Neural progenitor cell (in vitro differentiated cells): ENCODE measurements around the gene NRG3. TPM values are rescaled to one million over a fixed set of nuclear protein-coding genes. Genes with fewer than 3 reads are reported as not detected.

ENCODE experiments used
- DNase-seq: peaks from one replicate; pipeline ENCODE4 v3.0.0-alpha.2; 2016; ENCODE audit warnings: low spot score
- H2AFZ ChIP-seq: fragments of 200-600 bp; sonication (generic); replicated peaks from 2 replicates; pipeline ENCODE4 v1.6.1; 2016; ENCODE audit warnings: antibody characterized with exemption
- H3F3A ChIP-seq: fragments of 200-600 bp; sonication (generic); 2 replicates; pipeline ENCODE4 v1.6.1; 2016; ENCODE audit warnings: antibody characterized with exemption, low read depth
- H3K27ac ChIP-seq: fragments of 200-600 bp; sonication (generic); 2 replicates; pipeline ENCODE4 v1.5.1; 2016; ENCODE audit warnings: mild to moderate bottlenecking
- H3K27me3 ChIP-seq: fragments of 200-600 bp; sonication (generic); 2 replicates; pipeline ENCODE4 v1.6.1; 2016; ENCODE audit warnings: mild to moderate bottlenecking, moderate library complexity
- H3K36me3 ChIP-seq: fragments of 200-600 bp; sonication (generic); 2 replicates; pipeline ENCODE4 v1.5.1; 2016
- H3K4me1 ChIP-seq: fragments of 200-600 bp; sonication (generic); 2 replicates; pipeline ENCODE4 v1.6.1; 2016; ENCODE audit warnings: mixed run types
- H3K4me2 ChIP-seq: fragments of 200-600 bp; sonication (generic); 2 replicates; pipeline ENCODE4 v1.6.1; 2016
- H3K4me3 ChIP-seq: fragments of 200-600 bp; sonication (generic); 2 replicates; pipeline ENCODE4 v1.5.1; 2016
- H3K79me2 ChIP-seq: fragments of 200-600 bp; sonication (generic); 2 replicates; pipeline ENCODE4 v1.6.1; 2016; ENCODE audit warnings: low read depth
- H3K9ac ChIP-seq: fragments of 200-600 bp; sonication (generic); 2 replicates; pipeline ENCODE4 v1.6.1; 2016
- H3K9me3 ChIP-seq: fragments of 200-600 bp; sonication (generic); 2 replicates; pipeline ENCODE4 v1.5.1; 2016; ENCODE audit warnings: low read depth
- H4K20me1 ChIP-seq: fragments of 200-600 bp; sonication (generic); 2 replicates; pipeline ENCODE4 v1.6.1; 2016; ENCODE audit warnings: low read depth
- H3K27ac Mint-ChIP-seq: 3 replicates; pipeline ENCODE4 v1.8.0; 2021; ENCODE audit warnings: mixed read lengths
- H3K27me3 Mint-ChIP-seq: 2 replicates; pipeline ENCODE4 v1.8.0; 2022; ENCODE audit warnings: low read depth, mild to moderate bottlenecking, inconsistent platforms, moderate library complexity, mixed read lengths; ENCODE audit not compliant: insufficient read depth
- H3K36me3 Mint-ChIP-seq: 3 replicates; pipeline ENCODE4 v1.8.0; 2021; ENCODE audit warnings: mixed read lengths
- H3K4me1 Mint-ChIP-seq: 3 replicates; pipeline ENCODE4 v1.8.0; 2021; ENCODE audit warnings: mixed read lengths
- H3K4me3 Mint-ChIP-seq: 3 replicates; pipeline ENCODE4 v1.8.0; 2021; ENCODE audit warnings: mild to moderate bottlenecking, moderate library complexity, mixed read lengths
- H3K9me3 Mint-ChIP-seq: 3 replicates; pipeline ENCODE4 v1.8.0; 2020; ENCODE audit warnings: mixed read lengths
- EZH2 ChIP-seq: fragments of 200-600 bp; sonication (generic); IDR thresholded peaks from 2 replicates; pipeline ENCODE4 v1.6.1; 2017; ENCODE audit warnings: antibody characterized with exemption, mild to moderate bottlenecking, moderate library complexity
- EZH2phosphoT487 ChIP-seq: fragments of 200-600 bp; sonication (generic); IDR thresholded peaks from 2 replicates; pipeline ENCODE4 v1.6.1; 2017; ENCODE audit warnings: antibody characterized with exemption
- total RNA-seq: library from RNA; depleted of rRNA; stranded (reverse); fragments of >200 nt; gene quantifications from 2 replicates; pipeline ENCODE4 v1.2.3, GENCODE V29; 2015; ENCODE audit warnings: low replicate concordance
- TF ChIP-seq, protein P1 (sequence below): fragments of 200-600 bp; sonication (generic); IDR thresholded peaks from 2 replicates; pipeline ENCODE4 v1.5.1; 2017; ENCODE audit warnings: antibody characterized with exemption, mild to moderate bottlenecking

NRG3 gene
- total RNA-seq, 1 donor from 2014 or later: 1.9 TPM

- Mint-ChIP-seq H3K4me1 (no peaks in the 10 kb centered on the region), H3K27ac (no peak overlapping the region), H3K36me3 (no peaks in the 10 kb centered on the region), H3K27me3 (no peaks in the 10 kb centered on the region), H3K4me3 (no peak overlapping the region), H3K9me3 (no peaks in the 10 kb centered on the region)
- DNase-seq: no peak
- Histone ChIP-seq H3K27me3 (no peaks in the 10 kb centered on the region), H3K9ac (no peak overlapping the region), H3K4me1 (no peaks in the 10 kb centered on the region), H3K27ac (no peak overlapping the region), H4K20me1 (no peaks in the 10 kb centered on the region), H3K36me3 (no peaks in the 10 kb centered on the region), H3K9me3 (no peaks in the 10 kb centered on the region), H3K4me3 (no peak overlapping the region), H3F3A (no peaks in the 10 kb centered on the region), H3K4me2 (no peak overlapping the region), H3K79me2 (no peaks in the 10 kb centered on the region), H2AFZ (no peak overlapping the region)
- TF ChIP-seq EZH2phosphoT487 (no peak), EZH2 (no peak)
- TF ChIP-seq, protein P1, sequence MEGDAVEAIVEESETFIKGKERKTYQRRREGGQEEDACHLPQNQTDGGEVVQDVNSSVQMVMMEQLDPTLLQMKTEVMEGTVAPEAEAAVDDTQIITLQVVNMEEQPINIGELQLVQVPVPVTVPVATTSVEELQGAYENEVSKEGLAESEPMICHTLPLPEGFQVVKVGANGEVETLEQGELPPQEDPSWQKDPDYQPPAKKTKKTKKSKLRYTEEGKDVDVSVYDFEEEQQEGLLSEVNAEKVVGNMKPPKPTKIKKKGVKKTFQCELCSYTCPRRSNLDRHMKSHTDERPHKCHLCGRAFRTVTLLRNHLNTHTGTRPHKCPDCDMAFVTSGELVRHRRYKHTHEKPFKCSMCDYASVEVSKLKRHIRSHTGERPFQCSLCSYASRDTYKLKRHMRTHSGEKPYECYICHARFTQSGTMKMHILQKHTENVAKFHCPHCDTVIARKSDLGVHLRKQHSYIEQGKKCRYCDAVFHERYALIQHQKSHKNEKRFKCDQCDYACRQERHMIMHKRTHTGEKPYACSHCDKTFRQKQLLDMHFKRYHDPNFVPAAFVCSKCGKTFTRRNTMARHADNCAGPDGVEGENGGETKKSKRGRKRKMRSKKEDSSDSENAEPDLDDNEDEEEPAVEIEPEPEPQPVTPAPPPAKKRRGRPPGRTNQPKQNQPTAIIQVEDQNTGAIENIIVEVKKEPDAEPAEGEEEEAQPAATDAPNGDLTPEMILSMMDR: no peak
These were observed 578.8 kb downstream of the NRG3 start for GRCh38 chr10:82453678-82454293.

- Histone ChIP-seq H3K9ac (no peak overlapping the region), H3K27me3 (no peaks in the 10 kb centered on the region), H3K27ac (no peak overlapping the region), H3K4me3 (no peak overlapping the region), H2AFZ (no peak overlapping the region), H3K79me2 (no peaks in the 10 kb centered on the region), H3K4me2 (no peak overlapping the region), H4K20me1 (no peaks in the 10 kb centered on the region), H3K4me1 (peaks cover 15% of the 10 kb centered on the region), H3K36me3 (no peaks in the 10 kb centered on the region), H3K9me3 (no peaks in the 10 kb centered on the region), H3F3A (peaks cover 12% of the 10 kb centered on the region)
- TF ChIP-seq, protein P1: no peak
- TF ChIP-seq EZH2phosphoT487: no peak
- Mint-ChIP-seq H3K4me1 (peaks cover 11% of the 10 kb centered on the region), H3K36me3 (peaks cover 2% of the 10 kb centered on the region), H3K27me3 (no peaks in the 10 kb centered on the region), H3K27ac (no peak overlapping the region), H3K4me3 (no peak overlapping the region), H3K9me3 (peaks cover 2% of the 10 kb centered on the region)
- no peak for DNase-seq
These were observed 588.0 kb downstream of the NRG3 start for GRCh38 chr10:82462910-82463551.

DNA sequence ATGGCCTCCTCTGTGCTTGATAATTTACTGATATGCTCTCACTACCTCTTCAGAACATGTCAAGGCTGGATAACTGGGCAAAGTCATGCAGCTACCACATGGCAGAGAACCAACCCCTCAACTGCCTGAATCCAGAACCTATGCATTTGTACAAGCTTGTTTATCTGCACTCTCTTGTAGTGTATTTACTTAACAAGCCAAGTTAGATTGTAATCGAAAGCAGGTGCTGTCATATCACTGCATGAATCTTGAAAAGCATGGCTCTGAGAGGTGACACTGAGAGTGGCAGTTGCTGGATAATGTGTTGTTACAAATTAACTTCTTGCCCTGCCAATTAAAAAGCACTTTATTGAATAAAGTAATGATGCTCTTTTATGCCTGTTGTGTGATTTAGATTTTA is 588.6 kb downstream of the NRG3 start:
- no peak overlapping the region for H3K4me3 Mint-ChIP-seq
- H3K9me3 Mint-ChIP-seq: peaks cover 2% of the 10 kb centered on the region

More for the DNA sequence above, 588.6 kb downstream of the NRG3 start:
- no peak overlapping the region for H3K4me2 ChIP-seq
- no peaks in the 10 kb centered on the region for H3K9me3 ChIP-seq
- peaks cover 21% of the 10 kb centered on the region for H3K4me1 ChIP-seq
- no peak for DNase-seq
- Mint-ChIP-seq H3K36me3 (peaks cover 2% of the 10 kb centered on the region), H3K27me3 (no peaks in the 10 kb centered on the region), H3K27ac (no peak overlapping the region), H3K4me1 (peaks cover 17% of the 10 kb centered on the region)
- no peak for TF ChIP-seq EZH2phosphoT487
- no peak for TF ChIP-seq EZH2
- TF ChIP-seq, protein P1: no peak
- no peak overlapping the region for H2AFZ ChIP-seq
- H3K4me3 ChIP-seq: no peak overlapping the region
- no peaks in the 10 kb centered on the region for H3K27me3 ChIP-seq
- no peaks in the 10 kb centered on the region for H3K79me2 ChIP-seq
- H3F3A ChIP-seq: peaks cover 12% of the 10 kb centered on the region
- H3K27ac ChIP-seq: no peak overlapping the region
- H3K36me3 ChIP-seq: no peaks in the 10 kb centered on the region
- H3K9ac ChIP-seq: no peak overlapping the region
- no peaks in the 10 kb centered on the region for H4K20me1 ChIP-seq
